Fibroblast of skin of abdomen (primary cell): ENCODE results near the gene TMTC2.
"Not testable (repeated sequence)": the region's sequence is repeated elsewhere in the genome, so short reads cannot be mapped to it uniquely, and the experiment has no call there.

Source experiments
- DNase-seq: peaks from one replicate; pipeline ENCODE4 v3.0.0-alpha.2; 2013

The TMTC2 gene

DNA sequence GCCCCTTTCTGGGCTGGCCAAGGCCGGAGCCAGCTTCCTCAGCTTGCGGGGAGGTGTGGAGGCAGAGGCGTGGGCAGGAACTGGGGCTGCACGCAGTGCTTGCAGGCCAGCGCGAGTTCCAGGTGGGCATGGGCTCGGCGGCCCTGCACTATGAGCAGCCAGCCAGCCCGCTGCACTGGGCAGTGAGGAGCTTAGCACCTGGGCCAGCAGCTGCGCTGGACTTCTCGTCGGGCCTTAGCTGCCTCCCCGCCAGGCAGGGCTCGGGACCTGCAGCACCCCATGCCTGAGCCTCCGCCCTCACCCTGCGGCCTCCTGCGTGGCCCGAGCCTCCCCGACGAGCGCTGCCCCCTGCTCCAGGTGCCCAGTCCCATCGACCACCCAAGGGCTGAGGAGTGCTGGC, 42.0 kb downstream of the TMTC2 start:
- DNase-seq, result no peak

DNA sequence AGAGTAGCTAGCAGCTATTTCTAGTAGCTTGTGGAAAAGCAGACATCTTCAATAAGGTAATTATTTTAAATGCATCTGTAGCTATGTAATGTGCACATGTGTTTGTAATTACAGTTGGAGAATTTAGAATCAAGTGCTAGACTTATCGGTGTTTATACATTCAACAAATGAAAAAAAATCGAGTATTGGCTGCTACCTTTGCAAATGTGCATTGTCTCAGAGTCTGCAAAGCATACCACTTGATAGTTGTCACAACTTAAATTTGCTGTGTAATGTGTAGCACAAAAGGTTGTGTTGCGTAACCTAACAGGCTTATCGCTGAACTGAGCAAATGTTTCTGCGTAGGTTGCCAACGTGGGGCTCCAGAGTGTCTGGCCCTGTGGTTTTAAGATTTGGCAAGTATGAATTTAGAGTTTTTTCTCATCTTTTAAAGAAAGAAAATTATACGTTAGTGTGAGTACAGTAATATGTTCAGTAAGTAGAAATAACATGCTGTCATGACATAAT, 44.3 kb downstream of the TMTC2 start:
- peak; percentile 31 for DNase-seq

DNA sequence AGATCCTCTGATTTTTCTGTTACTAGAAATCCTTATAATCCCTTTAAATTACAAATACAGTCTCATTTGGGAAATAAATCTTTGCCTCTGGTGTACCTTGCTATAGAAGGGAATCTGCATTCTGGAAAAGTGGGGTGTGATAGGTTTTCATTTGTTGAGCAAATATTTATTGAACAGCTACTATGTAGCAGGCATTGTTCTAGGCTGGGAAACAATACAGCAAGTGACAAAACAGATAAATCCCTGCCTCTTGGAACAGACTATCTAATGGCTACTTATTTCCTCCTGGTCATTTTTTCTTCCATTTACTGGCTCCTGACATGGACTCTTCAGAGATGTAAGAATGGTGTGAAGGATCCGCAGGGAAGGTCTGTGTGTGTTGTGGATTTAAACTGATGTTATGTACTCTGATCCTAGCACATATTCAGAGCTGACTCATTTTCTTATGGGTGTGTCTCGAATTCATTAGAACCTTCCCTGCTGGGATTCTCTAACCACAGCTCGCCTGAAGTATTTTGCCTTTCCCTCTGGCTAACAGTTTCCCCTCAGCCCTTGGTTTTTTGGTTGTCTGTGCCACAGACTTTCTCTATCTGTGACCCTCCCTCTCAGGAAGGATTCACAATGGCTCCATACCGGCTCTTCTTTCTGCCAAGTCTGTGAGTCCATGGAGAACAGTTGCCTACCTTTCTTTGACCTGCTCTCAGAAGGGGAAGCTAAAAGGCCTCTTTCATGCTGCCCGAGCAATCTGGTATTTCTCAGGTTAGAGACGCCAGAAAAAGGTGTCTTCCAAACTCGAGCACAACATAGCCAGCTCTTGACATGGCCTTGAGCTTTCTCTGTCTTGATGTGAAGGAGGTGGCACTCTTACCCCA, 53.7 kb downstream of the TMTC2 start:
- DNase-seq, result peak; percentile 61

DNA sequence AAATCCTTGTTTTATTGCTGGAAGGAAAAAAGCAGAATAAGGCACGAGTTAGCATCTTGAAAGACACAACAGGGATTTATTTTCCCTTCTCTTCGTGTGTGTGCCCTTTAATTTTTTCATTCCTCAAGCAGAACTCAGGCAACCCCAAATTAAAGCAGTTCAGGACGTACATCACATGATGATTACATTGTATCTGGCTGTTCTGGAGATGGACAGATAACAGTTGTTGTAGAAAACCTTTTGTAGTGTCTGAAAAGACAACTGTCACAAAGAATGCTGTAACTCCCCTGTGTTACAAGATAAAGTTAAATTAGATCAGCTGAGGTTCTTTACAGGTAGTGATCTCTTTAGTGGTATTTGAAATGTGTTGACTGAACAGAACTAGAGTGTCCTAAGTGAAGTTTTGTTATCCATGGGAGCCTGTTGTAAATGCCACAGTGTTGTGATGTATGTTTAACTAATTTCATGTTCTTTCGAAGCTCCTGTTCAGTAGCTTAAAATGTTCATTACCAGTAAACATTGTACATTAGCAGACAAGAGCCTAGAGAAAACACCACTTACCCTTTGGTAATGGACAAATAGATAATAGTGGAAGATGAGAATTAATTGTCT, 58.5 kb downstream of the TMTC2 start:
- DNase-seq, result no peak

DNA sequence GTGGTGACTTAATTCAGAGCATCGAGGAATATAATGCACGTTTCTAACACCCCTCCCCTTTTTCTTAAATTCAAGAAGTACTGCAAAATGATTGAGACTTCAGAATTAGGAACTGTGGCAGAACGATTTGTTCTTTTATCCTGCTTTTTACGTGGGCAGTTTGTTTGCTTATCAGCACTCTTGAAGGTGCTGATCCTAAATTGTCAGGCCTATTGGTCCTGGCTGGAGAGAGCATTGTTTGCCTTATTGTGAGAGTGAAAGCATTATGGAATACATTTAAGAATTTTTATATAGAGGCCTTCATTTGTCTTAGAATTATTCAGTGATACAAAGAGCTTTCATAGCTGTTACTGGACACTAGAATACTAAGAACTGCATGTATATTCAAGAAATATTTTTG, 59.1 kb downstream of the TMTC2 start:
- no peak for DNase-seq

DNA sequence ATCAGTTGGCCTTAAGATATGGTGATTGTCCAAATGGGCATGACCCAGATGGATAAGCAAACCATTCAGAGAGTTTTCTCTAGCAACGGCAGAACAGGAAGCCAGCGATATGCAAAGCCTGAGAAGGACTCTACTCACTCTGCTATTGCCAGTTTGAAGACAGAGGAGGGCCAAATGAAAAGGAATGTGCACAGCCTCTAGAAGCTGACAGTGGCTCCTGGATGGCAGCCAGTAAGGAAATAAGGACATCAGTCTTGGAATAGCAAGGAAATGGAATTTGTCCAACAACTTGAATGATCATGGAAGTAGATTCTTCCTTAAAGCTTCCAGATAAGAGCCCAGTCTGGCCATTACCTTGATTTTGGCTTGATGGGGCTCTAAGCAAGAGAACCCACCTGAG, 60.0 kb downstream of the TMTC2 start:
- no peak for DNase-seq

DNA sequence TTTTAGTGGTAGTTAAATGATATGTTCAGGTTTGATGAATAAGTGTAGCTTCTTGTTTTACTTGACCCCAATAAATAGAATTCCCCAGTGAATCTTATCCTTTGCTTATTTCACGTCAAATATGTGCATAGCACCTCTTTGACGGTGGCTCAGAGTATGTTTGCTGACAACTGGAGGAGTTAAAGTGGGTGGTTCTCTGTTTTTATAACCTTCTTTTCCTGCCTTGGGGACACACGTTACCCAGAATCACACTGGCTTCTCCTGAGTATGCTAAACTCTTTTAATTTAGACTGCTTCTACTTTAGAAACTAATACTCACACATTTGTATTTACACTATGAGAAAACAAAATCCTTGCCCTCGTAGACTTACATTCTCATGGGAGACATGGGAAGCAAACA, 62.3 kb downstream of the TMTC2 start:
- no peak for DNase-seq

DNA sequence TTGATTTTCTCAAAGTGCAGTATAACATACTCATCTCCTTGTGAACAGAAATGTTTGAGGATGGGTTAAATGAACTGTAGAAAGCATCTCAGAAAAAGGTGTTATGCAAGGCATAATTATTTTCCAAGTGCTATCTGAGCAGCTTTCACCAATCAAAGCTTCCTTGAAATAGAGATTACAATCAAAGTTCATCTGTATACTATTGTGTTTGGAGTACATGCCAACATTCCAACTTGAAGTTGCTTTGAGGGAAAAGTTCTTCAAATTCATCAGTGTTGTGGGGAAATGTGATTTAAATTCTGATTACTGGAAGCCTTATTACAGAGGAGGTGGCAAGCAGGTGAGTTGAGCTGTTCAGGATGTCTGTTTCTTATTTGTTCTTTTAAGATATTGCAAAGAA, 68.2 kb downstream of the TMTC2 start:
- DNase-seq, result no peak

DNA sequence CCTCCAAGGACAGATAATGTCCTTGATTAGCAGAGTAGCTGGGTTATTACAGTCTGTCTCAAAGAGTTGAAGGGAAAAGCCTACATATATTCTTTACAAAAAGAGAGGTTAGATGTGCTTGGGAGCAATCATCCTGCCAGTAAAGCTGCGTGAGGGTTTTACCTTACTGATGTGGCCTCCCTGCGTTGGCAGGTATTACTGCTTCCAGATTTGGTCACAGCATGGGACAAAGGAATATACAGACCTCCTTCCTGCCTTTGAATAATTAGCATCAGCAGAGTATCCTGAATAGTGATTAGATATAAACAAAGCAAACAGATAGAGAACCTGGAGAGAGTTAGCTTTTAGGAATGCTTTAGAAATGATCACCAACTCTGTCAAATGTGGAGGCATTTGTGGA, 69.6 kb downstream of the TMTC2 start:
- no peak for DNase-seq

DNA sequence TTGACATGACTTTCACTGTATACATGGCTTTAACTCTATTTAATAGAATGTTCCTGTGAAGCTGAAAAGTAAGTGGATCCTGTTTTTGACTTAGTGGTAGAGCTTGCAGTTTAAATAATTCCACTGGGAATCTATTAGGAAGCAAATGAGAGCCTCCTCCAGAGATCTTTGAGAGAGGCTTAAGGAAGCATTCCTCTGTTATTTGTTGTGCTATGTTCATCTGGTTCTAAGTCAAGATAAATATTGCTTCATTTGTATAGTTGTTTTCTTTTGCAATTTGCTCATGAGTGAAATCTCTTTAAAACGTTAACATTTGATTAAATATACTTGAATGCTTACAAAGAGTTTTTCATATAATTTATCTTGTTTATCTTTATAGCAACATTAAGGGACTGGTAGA, 70.4 kb downstream of the TMTC2 start:
- no peak for DNase-seq

DNA sequence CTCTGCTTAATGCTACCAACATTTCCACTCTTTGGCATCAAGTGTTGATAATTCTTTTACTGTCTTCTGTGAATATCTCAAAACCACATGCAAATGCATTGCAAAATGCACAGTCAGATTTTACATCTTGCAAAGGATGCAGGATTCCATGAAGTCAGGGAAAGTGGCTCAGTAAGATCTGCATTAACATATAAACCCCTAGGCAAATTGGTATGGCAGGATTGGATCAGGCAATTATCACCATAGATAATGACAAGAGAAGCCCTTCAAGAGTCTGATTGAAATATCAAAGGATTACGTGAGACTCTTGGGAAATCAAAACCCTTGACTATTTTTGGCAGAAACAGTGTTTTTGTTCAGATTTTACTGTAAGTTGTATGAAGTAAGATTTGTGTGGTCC, 71.0 kb downstream of the TMTC2 start:
- no peak for DNase-seq

DNA sequence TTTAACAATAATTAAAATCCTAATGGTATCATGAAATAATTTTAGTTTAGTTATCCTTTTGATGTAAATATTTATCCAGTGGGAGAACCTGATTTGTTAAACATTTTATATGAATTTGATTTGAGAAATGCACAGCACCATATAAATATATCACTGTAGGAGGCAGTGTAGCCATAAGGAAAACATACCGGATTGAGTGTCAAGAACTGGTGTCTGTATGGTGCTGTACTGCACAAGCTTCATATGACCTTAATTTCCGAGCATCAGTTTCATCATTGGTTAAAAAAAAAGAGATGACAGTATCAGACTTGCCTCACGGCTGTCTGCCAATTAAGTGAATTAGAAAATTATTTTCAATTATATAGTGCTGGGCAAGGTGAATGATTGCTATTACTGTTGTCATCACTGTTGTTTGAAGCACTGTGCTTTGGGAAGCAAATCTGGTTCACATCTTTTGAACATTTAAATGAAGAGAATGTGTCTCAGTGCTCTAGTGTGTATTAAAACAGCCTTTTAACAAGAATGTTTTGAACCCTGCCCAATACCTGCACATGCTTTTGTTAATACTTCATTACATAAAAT, 72.1 kb downstream of the TMTC2 start:
- DNase-seq, result peak; percentile 38

DNA sequence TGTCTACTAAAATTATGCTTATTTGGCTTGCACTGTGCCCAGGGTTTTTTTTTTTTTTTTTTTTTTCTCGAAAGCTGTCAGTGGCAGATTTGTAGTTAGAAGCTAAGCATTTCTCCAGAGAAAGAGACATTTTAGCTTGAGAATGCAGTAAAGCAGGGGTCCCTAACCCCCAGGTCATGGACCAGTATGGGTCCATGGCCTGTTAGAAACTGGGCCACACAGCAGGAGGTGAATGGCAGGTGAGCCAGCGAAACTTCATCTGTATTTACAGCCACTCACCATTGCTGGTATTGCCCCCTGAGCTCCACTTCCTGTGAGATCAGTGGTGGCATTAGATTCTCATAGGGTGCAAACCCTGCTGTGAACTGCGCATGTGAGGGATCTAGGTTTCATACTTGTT, 73.7 kb downstream of the TMTC2 start:
- DNase-seq, result no peak

DNA sequence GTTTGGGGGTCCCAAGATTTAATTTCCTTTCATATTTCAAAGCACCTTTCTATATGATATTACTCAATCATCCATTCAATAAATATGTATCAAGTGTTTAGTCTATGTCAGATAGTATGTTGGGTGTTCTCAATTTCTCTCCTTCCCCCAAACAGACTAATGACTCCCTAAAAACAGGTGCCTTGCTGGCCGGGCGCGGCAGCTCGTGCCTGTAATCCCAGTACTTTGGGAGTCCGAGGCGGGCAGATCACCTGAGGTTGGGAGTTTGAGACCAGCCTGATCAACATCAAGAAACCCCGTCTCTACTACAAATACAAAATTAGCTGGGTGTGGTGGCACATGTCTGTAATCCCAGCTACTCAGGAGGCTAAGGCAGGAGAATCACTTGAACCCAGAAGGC, 78.5 kb downstream of the TMTC2 start:
- DNase-seq, result not testable (repeated sequence)

DNA sequence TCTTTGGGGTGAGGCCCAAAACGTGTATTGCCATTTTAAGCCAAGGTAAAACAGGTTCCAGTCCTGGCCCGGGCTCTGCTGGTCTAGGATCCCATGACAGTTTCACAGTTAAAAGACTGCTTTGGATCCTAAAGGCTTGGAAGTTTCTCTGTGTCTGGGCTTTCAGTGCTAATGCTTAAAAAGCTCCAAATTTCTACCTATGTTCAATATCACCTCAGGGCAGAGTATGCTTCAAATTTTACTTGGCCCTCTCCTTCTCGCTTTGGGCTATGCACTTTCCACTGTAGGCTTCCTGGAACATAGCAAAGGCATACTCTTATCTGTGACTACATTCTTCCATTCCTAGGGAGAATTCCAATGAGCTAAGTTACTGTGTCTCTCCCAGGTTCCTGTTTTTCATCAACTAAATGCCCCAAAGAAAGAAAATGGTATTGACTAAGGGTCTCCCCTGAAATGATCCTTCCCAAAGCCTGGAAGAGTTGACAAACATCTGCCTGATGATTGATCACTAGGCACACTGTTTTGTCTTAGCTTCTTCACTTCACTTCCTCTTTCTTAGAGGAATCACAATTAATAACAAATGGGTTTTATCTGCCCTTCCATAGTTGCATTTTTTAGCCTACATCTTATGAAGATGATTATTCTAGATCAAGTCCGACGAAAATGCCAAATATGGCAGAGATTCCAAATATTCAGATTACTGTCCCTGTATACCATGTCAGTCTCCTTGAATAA, 79.4 kb downstream of the TMTC2 start:
- DNase-seq, result no peak

DNA sequence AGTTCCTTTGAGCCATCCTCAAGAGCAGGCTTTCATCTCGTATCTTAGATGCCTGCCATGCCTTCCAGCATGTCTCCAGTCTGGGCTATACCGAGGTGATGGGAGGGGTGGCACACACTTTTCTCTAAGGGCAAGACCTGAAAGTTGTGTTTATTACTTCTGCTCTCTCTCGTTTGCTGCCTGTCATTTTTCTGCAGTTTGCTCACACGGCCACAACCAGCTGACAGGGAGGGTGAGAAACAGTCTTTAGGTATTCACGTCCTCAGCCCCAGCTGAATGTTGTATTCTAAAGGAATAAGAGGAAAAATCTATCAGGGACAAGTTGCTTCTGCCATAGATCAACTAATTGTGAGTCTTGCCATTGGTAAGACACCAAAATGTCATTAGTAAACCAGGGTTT, 88.0 kb downstream of the TMTC2 start:
- no peak for DNase-seq

DNA sequence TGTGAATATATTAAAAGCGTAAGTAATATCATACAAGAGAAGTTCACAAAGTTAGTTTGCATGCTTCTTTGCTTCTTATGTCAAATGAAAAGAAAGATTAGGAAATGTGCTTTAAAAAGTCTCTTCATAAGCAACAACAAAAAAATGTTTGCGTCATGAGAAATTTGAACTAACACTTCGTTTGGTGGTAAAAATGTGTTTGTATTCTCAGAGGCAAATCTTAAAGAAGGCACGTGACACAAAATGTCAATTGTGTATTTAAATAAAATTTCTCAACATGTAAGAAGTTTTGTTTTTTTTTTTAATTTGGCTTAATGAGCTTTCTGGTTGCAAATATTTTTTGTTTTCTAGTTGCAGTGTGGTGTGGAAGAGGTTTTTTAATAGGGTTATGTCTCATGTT, 93.8 kb downstream of the TMTC2 start:
- DNase-seq, result no peak

DNA sequence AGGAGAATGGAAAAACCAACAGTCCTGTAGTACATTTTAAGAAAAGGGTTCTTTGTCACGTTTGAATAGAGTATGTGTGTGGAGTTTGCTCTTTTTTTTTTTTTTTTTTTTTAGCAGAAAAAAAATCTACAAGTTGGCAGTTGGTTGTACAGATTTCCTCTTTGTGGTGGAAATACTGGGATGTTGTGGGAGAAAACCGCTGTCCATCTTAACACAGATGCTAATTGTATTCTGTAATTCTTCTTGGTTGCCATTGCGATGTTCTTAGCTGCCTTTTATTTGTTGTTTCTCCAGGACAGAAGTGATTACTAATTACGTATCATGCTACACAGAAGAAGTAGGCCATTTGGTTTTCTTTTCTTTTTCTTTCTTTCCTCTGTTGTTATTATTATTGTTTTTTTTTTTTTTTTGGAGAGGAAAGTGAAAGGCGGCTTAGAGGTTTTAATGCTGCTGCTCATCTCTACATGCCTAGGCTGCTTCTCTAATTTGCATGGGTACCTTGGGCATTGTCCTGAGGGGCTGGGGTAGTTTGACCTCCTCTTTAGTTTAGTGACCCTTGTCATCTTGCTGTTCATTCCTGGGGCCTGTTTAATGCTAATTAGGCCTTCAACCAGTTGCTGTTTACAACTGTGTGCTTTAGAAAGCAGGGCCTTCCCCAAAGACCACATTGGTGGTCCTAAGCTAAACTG, 94.7 kb downstream of the TMTC2 start:
- DNase-seq, result no peak

DNA sequence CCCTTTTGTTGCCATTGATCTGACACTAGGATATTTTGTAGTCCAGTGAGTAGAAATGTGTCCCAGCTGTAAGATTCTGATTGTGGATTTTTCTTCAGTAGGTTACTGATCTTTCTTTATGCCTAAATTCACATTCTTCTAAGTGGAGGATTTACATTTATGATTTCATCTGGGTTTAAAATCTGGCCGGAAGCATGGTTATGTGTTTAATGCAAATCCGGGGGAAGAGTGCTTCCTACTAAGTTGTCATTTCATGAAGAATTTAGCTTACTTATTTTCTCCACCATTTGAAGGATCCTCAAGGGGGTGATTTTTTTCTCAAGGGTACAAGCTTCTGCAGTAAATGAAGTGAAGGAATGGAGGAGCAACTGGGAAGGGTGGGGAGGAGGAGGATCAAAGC, 96.7 kb downstream of the TMTC2 start:
- DNase-seq, result no peak

DNA sequence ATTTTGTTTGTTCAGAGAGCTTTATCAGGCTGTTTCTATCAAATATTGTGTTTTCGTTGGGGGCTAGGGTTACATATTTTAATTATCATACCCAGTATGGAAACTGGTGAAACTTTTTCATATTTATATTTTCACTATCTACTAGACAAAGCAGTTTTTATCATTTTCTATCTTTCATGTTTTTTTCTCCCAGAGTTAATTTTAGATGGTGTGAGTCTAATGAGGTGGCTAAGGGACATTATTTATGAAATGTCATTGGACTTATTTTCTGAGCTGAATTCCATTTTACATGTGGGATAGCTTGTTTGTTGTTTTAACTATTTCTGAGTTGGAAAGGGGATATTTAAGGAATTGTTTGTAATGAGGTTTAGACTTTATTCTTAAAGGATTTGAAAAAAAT, 100.3 kb downstream of the TMTC2 start:
- DNase-seq, result no peak

DNA sequence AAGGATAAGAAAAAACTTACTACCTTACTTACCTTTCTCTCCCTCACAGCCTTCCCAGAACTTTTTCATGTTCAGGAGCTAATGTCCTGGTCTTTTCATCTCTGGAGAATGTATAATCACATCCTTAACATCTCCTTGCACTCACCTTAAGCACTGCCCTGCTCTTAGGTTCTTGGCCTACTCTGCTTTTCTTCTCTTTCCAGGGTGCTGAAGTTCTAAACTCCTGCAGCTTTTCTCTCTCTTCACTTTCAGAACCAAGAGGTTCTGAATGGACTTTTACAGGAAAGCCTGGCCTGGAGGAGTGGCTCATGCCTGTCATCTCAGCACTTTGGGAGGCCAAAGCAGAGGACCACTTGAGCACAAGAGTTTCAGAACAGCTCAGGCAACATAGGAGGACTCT, 101.9 kb downstream of the TMTC2 start:
- DNase-seq, result no peak

DNA sequence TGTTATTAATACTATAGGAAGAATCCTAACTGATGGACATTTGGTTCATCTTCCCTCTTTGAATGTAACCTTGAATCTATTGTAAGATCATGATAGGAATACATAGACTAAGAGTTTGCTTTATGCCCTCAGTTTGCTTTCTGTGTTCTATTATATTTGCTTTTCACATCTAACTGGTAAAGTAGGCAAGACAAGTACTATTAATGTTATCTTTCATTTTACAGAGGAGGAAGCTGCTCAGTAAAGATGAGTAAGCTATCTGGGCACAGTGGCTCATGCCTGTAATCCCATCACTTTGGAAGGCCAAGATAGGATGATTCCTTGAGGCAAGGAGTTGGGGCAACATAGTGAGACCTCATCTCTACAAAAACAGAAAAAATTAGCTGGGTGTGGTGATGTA, 103.0 kb downstream of the TMTC2 start:
- DNase-seq, result no peak
